Large intestine (tissue), 3 donors: ENCODE results near the gene ACTR1B. TPM values are rescaled to one million over a fixed set of nuclear protein-coding genes. Genes with fewer than 3 reads are reported as not detected.
A peak's percentile ranks its signal among the peaks of the same experiment; 100 is the strongest.

Experiments used
- DNase-seq, 2 donors: peaks; one replicate each; pipeline versions ENCODE4 v3.0.0 to v3.0.0-alpha.2; 2013
- H3K27ac ChIP-seq: one replicate; pipeline ENCODE4 v1.5.1; 2013; ENCODE audit warnings: low read length
- H3K27me3 ChIP-seq: 2 replicates; pipeline ENCODE4 v1.6.1; 2013; ENCODE audit warnings: low read length; ENCODE audit not compliant: control insufficient read depth, insufficient read depth
- H3K36me3 ChIP-seq: 2 replicates; pipeline ENCODE4 v1.6.1; 2013; ENCODE audit warnings: low read length; ENCODE audit not compliant: control insufficient read depth, insufficient read depth
- H3K4me1 ChIP-seq: one replicate; pipeline ENCODE4 v1.6.1; 2013; ENCODE audit warnings: low read length; ENCODE audit not compliant: control insufficient read depth, insufficient read depth
- H3K4me3 ChIP-seq: one replicate; pipeline ENCODE4 v1.5.1; 2013; ENCODE audit warnings: low read length
- H3K9me3 ChIP-seq: one replicate; pipeline ENCODE4 v1.6.1; 2013; ENCODE audit warnings: mild to moderate bottlenecking, low read depth, low read length, moderate library complexity; ENCODE audit not compliant: control insufficient read depth
- WGBS: methylation state at CpG from one replicate; pipeline ENCODE4 v1.1.5; 2013; ENCODE audit warnings: low lambda C conversion rate; ENCODE audit not compliant: insufficient coverage; 5-methylcytosine and 5-hydroxymethylcytosine counted together
- polyA plus RNA-seq: library from polyadenylated mRNA; unstranded; fragments of 120-200 nt; gene quantifications from one replicate; pipeline ENCODE4 v1.2.1, GENCODE V29; 2013

ACTR1B gene
- polyA plus RNA-seq, 1 donor, result 51.3 TPM

- Histone ChIP-seq H3K36me3 (no peaks in the 10 kb centered on the region), H3K27ac (no peak overlapping the region), H3K4me3 (no peak overlapping the region), H3K27me3 (no peaks in the 10 kb centered on the region), H3K9me3 (no peaks in the 10 kb centered on the region), H3K4me1 (peaks cover 3% of the 10 kb centered on the region)
- WGBS, result no CpG with 5 or more reads among the region's 5 CpGs
- DNase-seq, result no peak
Measured at GRCh38 chr2:97704989-97705388, 41.1 kb upstream of the ACTR1B start.

- DNase-seq, result no peak
- H3K36me3 ChIP-seq, result no peaks in the 10 kb centered on the region
- peaks cover 3% of the 10 kb centered on the region for H3K4me1 ChIP-seq
- WGBS, result 100% methylated on average over 2 of the region's 3 CpGs
- no peaks in the 10 kb centered on the region for H3K27me3 ChIP-seq
- H3K4me3 ChIP-seq, result no peak overlapping the region
- H3K9me3 ChIP-seq, result no peaks in the 10 kb centered on the region
- no peak overlapping the region for H3K27ac ChIP-seq
Measured at GRCh38 chr2:97703741-97704140, 39.9 kb upstream of the ACTR1B start.

GRCh38 chr2:97702731-97703470 is 39.1 kb upstream of the ACTR1B start:
- DNase-seq, result no peak
- H3K4me3 ChIP-seq, result no peak overlapping the region
- no CpG with 5 or more reads among the region's 19 CpGs for WGBS

DNA sequence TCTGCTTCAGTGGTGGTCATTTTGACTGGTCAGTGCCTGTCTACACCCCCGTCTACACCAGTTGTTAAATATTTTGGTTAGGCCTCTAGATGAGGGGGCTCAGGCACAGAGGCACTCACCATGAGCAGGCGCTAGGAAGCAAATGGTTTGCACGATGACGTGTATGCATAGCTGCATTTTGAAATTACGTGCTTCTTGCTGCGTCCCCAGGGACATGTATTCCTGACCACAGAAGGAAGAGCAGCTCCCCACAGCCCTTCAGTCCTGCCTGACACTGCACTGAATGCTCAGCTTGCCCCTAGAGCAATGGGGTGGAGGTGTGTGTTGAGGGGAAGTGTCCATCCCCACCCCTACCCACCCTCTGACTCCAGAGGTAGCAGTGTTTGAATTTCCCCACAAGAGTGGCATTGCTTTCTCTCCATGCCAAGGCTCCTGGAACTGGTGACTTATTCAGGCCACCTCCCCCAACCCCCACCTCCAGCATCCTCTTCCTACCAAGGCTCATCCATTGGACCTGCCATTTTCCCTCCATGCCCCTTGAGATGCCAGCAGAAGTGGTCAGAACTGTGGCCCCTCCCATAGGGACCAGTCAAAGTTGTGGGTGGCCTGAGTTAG is 38.1 kb upstream of the ACTR1B start:
- Histone ChIP-seq H3K27ac (no peak overlapping the region), H3K9me3 (no peaks in the 10 kb centered on the region), H3K4me3 (no peak overlapping the region), H3K36me3 (no peaks in the 10 kb centered on the region), H3K4me1 (no peaks in the 10 kb centered on the region), H3K27me3 (no peaks in the 10 kb centered on the region)
- WGBS, result no CpG with 5 or more reads among the region's 6 CpGs
- DNase-seq, result no peak

More at GRCh38 chr2:97702731-97703470, 39.1 kb upstream of the ACTR1B start:
- H3K36me3 ChIP-seq, result no peaks in the 10 kb centered on the region
- no peaks in the 10 kb centered on the region for H3K9me3 ChIP-seq
- H3K27ac ChIP-seq, result no peak overlapping the region
- H3K27me3 ChIP-seq, result no peaks in the 10 kb centered on the region
- H3K4me1 ChIP-seq, result peaks cover 3% of the 10 kb centered on the region

GRCh38 chr2:97701186-97701585 is 37.3 kb upstream of the ACTR1B start:
- no CpG with 5 or more reads among the region's 13 CpGs for WGBS
- DNase-seq, result no peak
- no peaks in the 10 kb centered on the region for H3K9me3 ChIP-seq
- H3K36me3 ChIP-seq, result no peaks in the 10 kb centered on the region
- H3K27me3 ChIP-seq, result no peaks in the 10 kb centered on the region
- H3K4me3 ChIP-seq, result no peak overlapping the region
- H3K27ac ChIP-seq, result no peak overlapping the region
- H3K4me1 ChIP-seq, result no peaks in the 10 kb centered on the region

DNA sequence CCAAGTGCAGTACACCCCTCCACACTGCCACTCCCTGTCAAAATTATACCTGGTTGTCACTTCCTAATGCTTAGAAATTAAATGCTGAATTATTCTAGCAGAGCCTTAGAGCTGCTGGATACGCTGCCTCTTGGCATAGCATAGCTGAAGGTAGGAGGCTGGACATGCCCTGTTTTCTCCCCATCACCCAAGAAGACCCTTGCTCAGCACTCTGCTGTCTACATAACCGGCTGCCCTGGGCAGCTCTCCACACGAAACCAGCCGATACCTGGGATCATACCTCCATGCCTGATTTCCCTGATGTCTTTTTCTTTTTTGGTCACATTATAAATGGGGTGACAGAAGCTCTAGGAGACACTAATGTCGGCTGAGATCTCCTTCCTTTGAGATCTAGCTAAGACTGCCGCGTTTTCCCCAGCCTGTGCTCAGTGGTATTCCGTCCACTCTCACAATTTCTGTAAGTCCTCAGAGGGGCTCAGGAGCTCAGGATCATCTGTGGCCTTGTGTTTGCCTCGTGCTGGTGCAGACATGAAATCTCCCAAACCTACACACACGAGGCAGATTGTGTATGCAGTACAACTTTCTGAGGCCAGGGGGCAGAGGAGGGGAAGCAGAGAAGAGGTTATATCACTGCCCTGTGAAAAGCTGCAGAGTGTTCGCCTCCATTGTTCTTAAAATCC is 36.1 kb upstream of the ACTR1B start:
- no peaks in the 10 kb centered on the region for H3K4me1 ChIP-seq
- no peak overlapping the region for H3K4me3 ChIP-seq
- 92% methylated on average over 2 of the region's 11 CpGs for WGBS
- DNase-seq, result peak; percentile 22 to 23
- H3K36me3 ChIP-seq, result no peaks in the 10 kb centered on the region
- no peaks in the 10 kb centered on the region for H3K27me3 ChIP-seq
- H3K27ac ChIP-seq, result no peak overlapping the region
- H3K9me3 ChIP-seq, result no peaks in the 10 kb centered on the region

DNA sequence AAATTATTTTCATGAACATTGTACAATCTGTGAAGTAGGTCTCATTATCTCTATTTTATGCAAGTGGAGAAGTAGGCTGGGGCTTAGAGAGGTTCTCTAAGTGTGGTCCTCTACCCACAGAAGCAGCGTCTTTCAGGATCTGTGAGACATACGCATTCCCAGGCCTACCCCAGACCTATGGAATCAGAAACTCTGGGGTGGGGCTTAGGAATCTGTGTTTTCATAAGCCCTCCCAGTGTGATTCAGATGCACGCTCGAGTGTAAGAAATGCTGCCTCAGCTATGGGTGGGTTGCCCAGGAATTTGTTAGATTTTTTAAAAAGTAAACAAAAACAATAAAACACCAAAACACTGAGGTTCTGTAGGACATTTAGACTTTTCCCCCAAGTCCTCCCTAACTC is 34.7 kb upstream of the ACTR1B start:
- WGBS, result no CpG with 5 or more reads among the region's 4 CpGs
- DNase-seq, result no peak
- Histone ChIP-seq H3K27ac (no peak overlapping the region), H3K4me1 (no peaks in the 10 kb centered on the region), H3K36me3 (no peaks in the 10 kb centered on the region), H3K9me3 (no peaks in the 10 kb centered on the region), H3K4me3 (no peak overlapping the region), H3K27me3 (no peaks in the 10 kb centered on the region)

DNA sequence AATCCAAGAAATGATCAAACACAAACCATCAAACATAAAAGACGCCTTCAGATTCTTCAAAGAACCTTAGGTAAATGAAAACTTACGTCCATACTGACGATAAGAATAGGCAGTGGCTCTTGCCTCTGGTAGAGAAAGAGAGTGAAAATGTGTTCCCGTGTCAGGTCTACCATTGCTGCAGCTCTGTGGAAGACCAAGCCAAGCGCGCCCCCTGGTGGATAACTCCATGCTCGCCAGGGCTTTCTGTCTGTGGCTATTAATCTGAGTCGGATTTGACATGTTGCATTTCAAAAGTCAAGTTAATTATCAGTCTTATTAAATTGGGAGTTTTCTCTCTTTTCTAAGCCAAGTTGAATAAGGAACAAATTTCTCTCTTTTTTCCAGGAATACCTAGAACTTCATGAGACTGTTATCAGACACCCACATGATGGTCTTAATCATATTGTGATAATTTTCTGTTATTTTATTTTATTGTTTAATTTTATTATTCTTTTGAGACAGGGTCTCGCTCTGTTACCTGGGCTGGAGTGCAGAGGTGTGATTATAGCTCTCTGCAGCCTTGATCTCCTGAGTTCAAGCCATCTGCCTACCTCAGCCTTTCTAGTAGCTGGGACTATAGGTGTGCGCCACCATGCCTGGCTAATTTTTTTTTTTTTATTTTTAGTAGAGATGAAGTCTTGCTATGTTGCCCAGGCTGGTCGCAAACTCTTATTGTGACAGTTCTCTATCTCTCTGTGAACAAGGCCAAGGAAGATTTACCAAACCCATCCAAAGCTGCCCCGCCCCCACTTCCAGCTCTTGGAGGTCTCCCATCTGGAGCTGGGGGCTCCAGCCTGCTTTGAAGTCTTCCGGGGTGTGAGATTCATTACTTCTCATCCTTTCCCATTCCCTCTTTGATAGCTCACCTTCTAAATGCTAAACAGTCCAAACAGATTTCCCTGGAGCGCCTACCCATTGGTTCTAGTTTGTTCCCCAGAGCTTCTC is 33.7 kb upstream of the ACTR1B start:
- peak; percentile 68 to 79 for DNase-seq
- H3K27me3 ChIP-seq, result no peaks in the 10 kb centered on the region
- H3K4me1 ChIP-seq, result no peaks in the 10 kb centered on the region
- no peaks in the 10 kb centered on the region for H3K36me3 ChIP-seq
- H3K9me3 ChIP-seq, result no peaks in the 10 kb centered on the region
- WGBS, result 100% methylated on average over 1 of the region's 14 CpGs
- no peak overlapping the region for H3K27ac ChIP-seq
- no peak overlapping the region for H3K4me3 ChIP-seq

GRCh38 chr2:97695744-97696143 is 31.9 kb upstream of the ACTR1B start:
- H3K36me3 ChIP-seq, result no peaks in the 10 kb centered on the region
- no CpG with 5 or more reads among the region's 5 CpGs for WGBS
- H3K27me3 ChIP-seq, result no peaks in the 10 kb centered on the region
- no peak overlapping the region for H3K27ac ChIP-seq
- no peaks in the 10 kb centered on the region for H3K4me1 ChIP-seq
- H3K9me3 ChIP-seq, result no peaks in the 10 kb centered on the region
- DNase-seq, result no peak
- no peak overlapping the region for H3K4me3 ChIP-seq

GRCh38 chr2:97693476-97693875 is 29.6 kb upstream of the ACTR1B start:
- H3K27ac ChIP-seq, result no peak overlapping the region
- no peak for DNase-seq
- no peaks in the 10 kb centered on the region for H3K36me3 ChIP-seq
- H3K9me3 ChIP-seq, result no peaks in the 10 kb centered on the region
- no peaks in the 10 kb centered on the region for H3K4me1 ChIP-seq
- no peak overlapping the region for H3K4me3 ChIP-seq
- H3K27me3 ChIP-seq, result no peaks in the 10 kb centered on the region
